ENCODE results near the gene ZNF215. TPM values are rescaled to one million over a fixed set of nuclear protein-coding genes. Genes with fewer than 3 reads are reported as not detected.
"Not testable (repeated sequence)": the region's sequence is repeated elsewhere in the genome, so short reads cannot be mapped to it uniquely, and the experiment has no call there.

The ZNF215 gene
- polyA plus RNA-seq, 5 donors, result 0.77 to 2.4 (median 1.4) TPM

GRCh38 chr11:6932145-6932544, 5.9 kb downstream of the ZNF215 start:
- DNase-seq, result no peak

- no peak for DNase-seq
Observed at GRCh38 chr11:6941970-6942369, 15.7 kb downstream of the ZNF215 start.

GRCh38 chr11:6943131-6943530, 16.9 kb downstream of the ZNF215 start:
- DNase-seq, result no peak

GRCh38 chr11:6954248-6954647, 28.0 kb downstream of the ZNF215 start:
- DNase-seq, result not testable (repeated sequence)

- no peak for DNase-seq
Observed at GRCh38 chr11:6962141-6962540, 35.9 kb downstream of the ZNF215 start.

- no peak for DNase-seq
Observed at GRCh38 chr11:6962673-6963072, 36.4 kb downstream of the ZNF215 start.

- no peak for DNase-seq
Observed at GRCh38 chr11:6968816-6969215, 42.6 kb downstream of the ZNF215 start.

- DNase-seq, result not testable (repeated sequence)
Observed at GRCh38 chr11:6969854-6970253, 43.6 kb downstream of the ZNF215 start.

- no peak for DNase-seq
Observed at GRCh38 chr11:6979365-6979764, 53.1 kb downstream of the ZNF215 start.

- no peak for DNase-seq
Observed at GRCh38 chr11:6986487-6986886, 60.3 kb downstream of the ZNF215 start.

GRCh38 chr11:6988506-6988905, 62.3 kb downstream of the ZNF215 start:
- DNase-seq, result no peak

- DNase-seq, result no peak
Observed at GRCh38 chr11:6991227-6991626, 65.0 kb downstream of the ZNF215 start.

GRCh38 chr11:6992026-6992425, 65.8 kb downstream of the ZNF215 start:
- DNase-seq, result no peak

GRCh38 chr11:6992457-6993417, 66.5 kb downstream of the ZNF215 start:
- DNase-seq, result no peak

- DNase-seq, result no peak
Observed at GRCh38 chr11:6995703-6996102, 69.5 kb downstream of the ZNF215 start.

- no peak for DNase-seq
Observed at GRCh38 chr11:7004482-7004881, 78.3 kb downstream of the ZNF215 start.

Other genes starting within 250 kb of the ZNF215 start
- gene MRPL17, start 243.1 kb upstream of the ZNF215 start, polyA plus RNA-seq (ENCODE audit: insufficient read depth in 1 of 5, insufficient read length in 5 of 5, low replicate concordance in 1 of 5), result 10 to 100 TPM; 50.8 to 70.8 (median 53.7) TPM
- under 1 TPM in 1 of 5 donors, not detected in 4; 0.09 TPM for gene OR2AG2, start 154.4 kb upstream of the ZNF215 start, polyA plus RNA-seq (ENCODE audit: insufficient read depth in 1 of 5, insufficient read length in 5 of 5, low replicate concordance in 1 of 5)
- gene OR2AG1, start 143.4 kb upstream of the ZNF215 start, polyA plus RNA-seq (ENCODE audit: insufficient read depth in 1 of 5, insufficient read length in 5 of 5, low replicate concordance in 1 of 5), result under 1 TPM; 0.03 to 0.05 (median 0.05) TPM
- gene OR6A2, start 126.7 kb upstream of the ZNF215 start, polyA plus RNA-seq (ENCODE audit: insufficient read depth in 1 of 5, insufficient read length in 5 of 5, low replicate concordance in 1 of 5), result under 1 TPM in 1 of 5 donors, not detected in 4; 0.07 TPM
- gene OR10A5, start 80.7 kb upstream of the ZNF215 start, polyA plus RNA-seq (ENCODE audit: insufficient read depth in 1 of 5, insufficient read length in 5 of 5, low replicate concordance in 1 of 5), result not detected
- under 1 TPM in 1 of 5 donors, not detected in 4; 0.04 TPM for gene OR10A2, start 63.4 kb upstream of the ZNF215 start, polyA plus RNA-seq (ENCODE audit: insufficient read depth in 1 of 5, insufficient read length in 5 of 5, low replicate concordance in 1 of 5)
- gene OR10A4, start 49.8 kb upstream of the ZNF215 start, polyA plus RNA-seq (ENCODE audit: insufficient read depth in 1 of 5, insufficient read length in 5 of 5, low replicate concordance in 1 of 5), result not detected
- gene OR2D2, start 33.9 kb upstream of the ZNF215 start, polyA plus RNA-seq (ENCODE audit: insufficient read depth in 1 of 5, insufficient read length in 5 of 5, low replicate concordance in 1 of 5), result not detected
- gene OR2D3, start 5.4 kb upstream of the ZNF215 start, polyA plus RNA-seq (ENCODE audit: insufficient read depth in 1 of 5, insufficient read length in 5 of 5, low replicate concordance in 1 of 5), result not detected
- gene ZNF214, start 93.9 kb downstream of the ZNF215 start, polyA plus RNA-seq (ENCODE audit: insufficient read depth in 1 of 5, insufficient read length in 5 of 5, low replicate concordance in 1 of 5), result 10 to 100 TPM in 2 of 5 donors, 1 to 10 TPM in 3; 6.8 to 11.6 (median 9.4) TPM
- under 1 TPM; 0.04 to 0.27 (median 0.24) TPM for gene NLRP14, start 94.1 kb downstream of the ZNF215 start, polyA plus RNA-seq (ENCODE audit: insufficient read depth in 1 of 5, insufficient read length in 5 of 5, low replicate concordance in 1 of 5)
- gene RBMXL2, start 162.6 kb downstream of the ZNF215 start, polyA plus RNA-seq (ENCODE audit: insufficient read depth in 1 of 5, insufficient read length in 5 of 5, low replicate concordance in 1 of 5), result under 1 TPM in 2 of 5 donors, not detected in 3; 0.06 to 0.09 TPM